BJ (cell line): ENCODE measurements around the gene ARHGEF11. TPM values are rescaled to one million over a fixed set of nuclear protein-coding genes. Genes with fewer than 3 reads are reported as not detected.

Experiments
- CTCF ChIA-PET: fragments of 350-600 bp; formaldehyde crosslinking; extraction: SDS; loops from one replicate; lab custom pipeline; 2021; ENCODE audit warnings: antibody characterized with exemption, inconsistent platforms; lab: Yijun Ruan, JAX
- POLR2A ChIA-PET: fragments of 300-600 bp; sonication (Branson Sonifier 250); formaldehyde crosslinking; extraction: SDS; loops from one replicate; lab custom pipeline; 2021; ENCODE audit warnings: antibody characterized with exemption; lab: Charles Lee
- DNase-seq: peaks from one replicate; pipeline ENCODE4 v3.0.0-alpha.2; 2011; ENCODE audit warnings: low read depth
- H3K27me3 ChIP-seq: 2 replicates; pipeline ENCODE4 v1.6.0; 2011; ENCODE audit warnings: low read length; ENCODE audit not compliant: control insufficient read depth, insufficient read depth
- H3K36me3 ChIP-seq: 2 replicates; pipeline ENCODE4 v1.5.1; 2011; ENCODE audit warnings: low read length; ENCODE audit not compliant: control insufficient read depth, insufficient read depth
- H3K4me3 ChIP-seq: 2 replicates; pipeline ENCODE4 v1.5.1; 2011; ENCODE audit warnings: low read depth, mild to moderate bottlenecking, control low read depth, low read length
- polyA minus RNA-seq: library from RNA; depleted of rRNA, polyadenylated mRNA; stranded (reverse); fragments of >200 nt; gene quantifications from 2 replicates; pipeline ENCODE4 v1.2.3, GENCODE V29; 2011; rRNA and poly(A)+ RNA removed
- polyA plus RNA-seq: library from polyadenylated mRNA; depleted of rRNA; stranded (reverse); fragments of >200 nt; gene quantifications from 2 replicates; pipeline ENCODE4 v1.2.3, GENCODE V29; 2011; rRNA removed
- TF ChIP-seq, protein P1 (sequence below): IDR thresholded peaks from 2 replicates; pipeline ENCODE4 v1.5.1; 2011; ENCODE audit warnings: low read depth, mild to moderate bottlenecking, control low read depth, inconsistent platforms, low read length, moderate library complexity; ENCODE audit not compliant: insufficient read depth

The ARHGEF11 gene, protein sequence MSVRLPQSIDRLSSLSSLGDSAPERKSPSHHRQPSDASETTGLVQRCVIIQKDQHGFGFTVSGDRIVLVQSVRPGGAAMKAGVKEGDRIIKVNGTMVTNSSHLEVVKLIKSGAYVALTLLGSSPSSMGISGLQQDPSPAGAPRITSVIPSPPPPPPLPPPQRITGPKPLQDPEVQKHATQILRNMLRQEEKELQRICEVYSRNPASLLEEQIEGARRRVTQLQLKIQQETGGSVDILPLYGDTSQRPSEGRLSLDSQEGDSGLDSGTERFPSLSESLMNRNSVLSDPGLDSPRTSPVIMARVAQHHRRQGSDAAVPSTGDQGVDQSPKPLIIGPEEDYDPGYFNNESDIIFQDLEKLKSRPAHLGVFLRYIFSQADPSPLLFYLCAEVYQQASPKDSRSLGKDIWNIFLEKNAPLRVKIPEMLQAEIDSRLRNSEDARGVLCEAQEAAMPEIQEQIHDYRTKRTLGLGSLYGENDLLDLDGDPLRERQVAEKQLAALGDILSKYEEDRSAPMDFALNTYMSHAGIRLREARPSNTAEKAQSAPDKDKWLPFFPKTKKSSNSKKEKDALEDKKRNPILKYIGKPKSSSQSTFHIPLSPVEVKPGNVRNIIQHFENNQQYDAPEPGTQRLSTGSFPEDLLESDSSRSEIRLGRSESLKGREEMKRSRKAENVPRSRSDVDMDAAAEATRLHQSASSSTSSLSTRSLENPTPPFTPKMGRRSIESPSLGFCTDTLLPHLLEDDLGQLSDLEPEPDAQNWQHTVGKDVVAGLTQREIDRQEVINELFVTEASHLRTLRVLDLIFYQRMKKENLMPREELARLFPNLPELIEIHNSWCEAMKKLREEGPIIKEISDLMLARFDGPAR (N-terminal part only)
- 15.6 and 19.5 TPM in 2 replicates for polyA plus RNA-seq
- 22.1 and 25.5 TPM in 2 replicates for polyA minus RNA-seq

DNA sequence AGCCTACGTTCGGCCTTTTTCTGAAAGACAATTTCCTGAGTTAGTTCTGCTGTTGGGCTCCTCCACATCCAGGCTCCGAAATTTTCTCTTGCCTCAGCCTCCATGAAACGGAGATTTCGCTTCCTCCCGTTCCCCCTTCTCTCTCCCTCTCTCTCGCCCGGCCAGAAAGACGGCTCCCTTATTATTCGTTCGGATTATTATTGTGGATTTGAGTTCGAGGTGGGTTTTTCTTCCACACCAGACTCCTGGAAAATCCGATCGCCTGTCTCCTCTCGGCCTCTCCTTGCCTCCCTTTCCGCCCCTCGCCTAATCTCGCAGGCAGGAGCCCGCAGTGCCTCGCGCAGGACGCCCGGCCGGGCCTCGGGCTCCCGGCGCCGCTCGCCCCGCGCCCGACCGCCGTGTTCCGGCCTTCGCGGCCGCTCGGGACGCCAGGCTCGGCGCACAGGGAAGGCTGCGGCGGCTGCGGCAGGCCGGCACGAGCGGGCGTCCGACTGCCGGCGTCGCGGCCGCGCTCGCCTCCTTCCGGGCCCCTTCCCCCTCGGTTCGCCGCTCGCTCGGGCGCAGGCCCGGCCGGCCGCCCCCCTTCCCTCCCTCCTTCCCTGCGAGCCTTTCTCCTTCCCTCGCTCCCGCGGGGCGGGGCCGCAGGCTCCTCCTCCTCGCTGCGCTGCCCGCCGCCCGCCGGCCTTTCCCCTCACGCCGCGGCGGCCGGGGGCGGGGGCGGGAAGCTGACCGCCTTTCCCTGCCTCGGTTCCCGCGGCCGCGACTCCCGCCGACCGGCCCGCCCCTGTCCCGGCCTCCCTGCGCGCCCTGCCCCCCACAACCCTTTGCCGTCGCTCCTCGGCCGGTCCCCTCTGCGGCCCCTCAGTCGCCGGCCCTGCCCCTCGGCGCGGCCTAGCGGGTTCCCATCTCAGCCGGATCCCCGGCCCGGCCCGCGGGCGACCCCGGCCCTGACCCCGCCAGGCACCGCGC is at the start of gene ARHGEF11:
TSS of gene ARHGEF11 (minus strand) at position 493 of the 969 bp plus-strand sequence. CDS start 1,412 bp downstream, outside the sequence.
- ChIA-PET POLR2A (no interaction called here), CTCF (interaction anchor here (1.0 kb wide), 1 partner anchor 61 kb away, joined by 4 read pairs; no protein-coding TSS in a partner anchor)
- Histone ChIP-seq H3K27me3 (peaks cover 4% of the 10 kb centered on the region), H3K4me3 (peak within 1 kb of the TSS; percentile 70), H3K36me3 (no peaks in the 10 kb centered on the region)
- DNase-seq = peak; percentile 49
- TF ChIP-seq, protein P1, sequence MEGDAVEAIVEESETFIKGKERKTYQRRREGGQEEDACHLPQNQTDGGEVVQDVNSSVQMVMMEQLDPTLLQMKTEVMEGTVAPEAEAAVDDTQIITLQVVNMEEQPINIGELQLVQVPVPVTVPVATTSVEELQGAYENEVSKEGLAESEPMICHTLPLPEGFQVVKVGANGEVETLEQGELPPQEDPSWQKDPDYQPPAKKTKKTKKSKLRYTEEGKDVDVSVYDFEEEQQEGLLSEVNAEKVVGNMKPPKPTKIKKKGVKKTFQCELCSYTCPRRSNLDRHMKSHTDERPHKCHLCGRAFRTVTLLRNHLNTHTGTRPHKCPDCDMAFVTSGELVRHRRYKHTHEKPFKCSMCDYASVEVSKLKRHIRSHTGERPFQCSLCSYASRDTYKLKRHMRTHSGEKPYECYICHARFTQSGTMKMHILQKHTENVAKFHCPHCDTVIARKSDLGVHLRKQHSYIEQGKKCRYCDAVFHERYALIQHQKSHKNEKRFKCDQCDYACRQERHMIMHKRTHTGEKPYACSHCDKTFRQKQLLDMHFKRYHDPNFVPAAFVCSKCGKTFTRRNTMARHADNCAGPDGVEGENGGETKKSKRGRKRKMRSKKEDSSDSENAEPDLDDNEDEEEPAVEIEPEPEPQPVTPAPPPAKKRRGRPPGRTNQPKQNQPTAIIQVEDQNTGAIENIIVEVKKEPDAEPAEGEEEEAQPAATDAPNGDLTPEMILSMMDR = no peak

DNA sequence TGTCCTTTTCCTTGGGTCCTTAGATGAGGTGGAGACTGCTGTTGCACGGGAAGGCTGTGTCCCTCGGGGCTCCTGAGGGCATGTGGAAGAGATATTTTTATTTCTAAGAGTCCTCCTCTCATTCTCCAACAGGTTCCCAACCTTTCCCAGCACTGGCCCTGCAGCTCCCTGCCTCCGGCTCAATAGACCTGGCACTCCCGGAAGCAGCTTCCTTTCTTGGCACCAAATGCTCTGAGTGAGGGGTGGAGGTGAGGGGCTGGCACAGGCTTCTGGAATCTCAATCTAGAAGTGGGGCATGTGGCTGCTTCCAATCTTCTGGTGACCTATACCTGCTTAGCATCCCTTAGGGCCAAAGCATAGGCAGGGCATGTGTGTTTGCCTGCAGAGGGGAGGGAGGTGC is 49.5 kb upstream of the ARHGEF11 start:
- CTCF ChIA-PET = interaction anchor here (1.1 to 5.7 kb wide), 2 partner anchors 58 to 61 kb away, joined by 4 to 37 read pairs; no protein-coding TSS in a partner anchor
- TF ChIP-seq, protein P1 = no peak
- no peaks in the 10 kb centered on the region for H3K36me3 ChIP-seq
- peaks cover 1% of the 10 kb centered on the region; the same call in 1 of the 2 replicates for H3K27me3 ChIP-seq
- POLR2A ChIA-PET = interaction anchor here (0.7 kb wide), 1 partner anchor 55 kb away, joined by 5 read pairs; no protein-coding TSS in a partner anchor
- H3K4me3 ChIP-seq = no peak overlapping the region
- no peak for DNase-seq

DNA sequence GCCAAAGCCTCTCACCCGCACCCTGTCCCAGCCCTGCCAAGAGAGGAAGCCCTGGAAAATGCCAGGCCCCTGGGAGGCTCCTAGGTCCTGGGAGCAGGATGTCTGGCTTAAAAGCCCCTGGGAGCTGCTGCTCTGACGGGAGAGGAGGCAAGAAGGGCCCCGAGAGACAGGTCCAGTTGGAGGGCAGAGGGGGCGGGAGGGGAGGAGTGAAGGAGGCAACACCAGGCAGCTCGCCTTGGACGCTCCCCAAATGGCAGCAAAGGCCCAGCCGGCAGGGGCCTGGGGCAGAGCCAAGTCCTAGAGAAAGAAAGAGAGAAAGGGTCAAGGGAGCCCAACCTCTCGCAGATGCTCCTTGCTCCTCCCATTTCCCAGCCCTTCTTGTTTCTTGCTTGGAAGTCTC is 47.3 kb upstream of the ARHGEF11 start:
- TF ChIP-seq, protein P1 = no peak
- ChIA-PET POLR2A (no interaction called here), CTCF (interaction anchor here (1.4 to 5.7 kb wide), 2 partner anchors 35 to 63 kb away, joined by 3 to 37 read pairs; no protein-coding TSS in a partner anchor)

DNA sequence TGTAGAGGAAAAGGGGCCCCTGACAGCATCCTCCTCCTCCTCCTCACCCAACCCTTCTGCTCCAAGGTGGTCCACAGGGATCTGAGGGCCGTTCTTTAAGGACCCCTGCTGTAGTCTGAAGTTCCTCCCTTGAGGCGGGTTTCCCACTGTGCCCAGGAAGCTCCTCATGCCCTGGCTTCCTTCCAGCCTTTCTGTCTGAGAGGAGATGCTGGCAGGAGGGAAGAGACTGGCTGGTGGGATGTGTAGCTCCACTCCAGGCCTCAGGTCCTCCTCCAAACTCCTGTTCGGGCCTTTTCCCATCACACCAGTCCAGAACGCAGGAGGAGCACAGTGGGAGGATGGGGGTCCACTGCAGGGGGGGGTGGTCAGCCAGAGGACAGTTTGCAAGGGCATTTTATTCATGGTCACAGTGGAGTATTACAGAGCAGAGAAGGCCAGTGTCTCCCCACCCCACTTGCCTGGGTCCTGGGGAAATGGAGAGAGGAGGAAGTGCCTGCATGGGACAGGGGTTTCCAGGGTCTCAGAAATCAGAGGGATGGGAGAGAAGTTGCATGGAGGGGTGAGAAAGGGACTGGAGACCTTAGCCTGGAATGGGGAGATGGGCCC is 46.2 kb upstream of the ARHGEF11 start:
- TF ChIP-seq, protein P1 = no peak
- POLR2A ChIA-PET = no interaction called here
- Histone ChIP-seq H3K36me3 (no peaks in the 10 kb centered on the region), H3K27me3 (peaks cover 1% of the 10 kb centered on the region; the same call in 1 of the 2 replicates), H3K4me3 (no peak overlapping the region)
- CTCF ChIA-PET = interaction anchor here (1.2 to 6.4 kb wide), 5 partner anchors 10 to 63 kb away, joined by 9 to 243 read pairs (median 12); no protein-coding TSS in a partner anchor
- no peak for DNase-seq

More for the DNA sequence above, 47.3 kb upstream of the ARHGEF11 start:
- DNase-seq = no peak
- peaks cover 1% of the 10 kb centered on the region; the same call in 1 of the 2 replicates for H3K27me3 ChIP-seq
- no peaks in the 10 kb centered on the region for H3K36me3 ChIP-seq
- no peak overlapping the region for H3K4me3 ChIP-seq
